ENCODE data around the gene TBX20.

The TBX20 gene

GRCh38 chr7:35253710-35254495, at the start of gene TBX20:
Gene TBX20, minus strand, starts transcription at chr7:35254100. Its CDS starts 480 bp downstream, at chr7:35253620.
- DNase-seq = no peak

GRCh38 chr7:35289376-35289775, 35.5 kb upstream of the TBX20 start:
- DNase-seq = no peak

- no peak for DNase-seq
These were observed 33.1 kb upstream of the TBX20 start for GRCh38 chr7:35286986-35287385.

GRCh38 chr7:35286422-35286821, 32.5 kb upstream of the TBX20 start:
- DNase-seq = no peak

GRCh38 chr7:35285799-35286198, 31.9 kb upstream of the TBX20 start:
- no peak for DNase-seq

GRCh38 chr7:35280902-35281301, 27.0 kb upstream of the TBX20 start:
- DNase-seq = no peak

GRCh38 chr7:35277359-35277758, 23.5 kb upstream of the TBX20 start:
- no peak for DNase-seq

GRCh38 chr7:35272246-35272645, 18.3 kb upstream of the TBX20 start:
- no peak for DNase-seq

- no peak for DNase-seq
These were observed 15.1 kb upstream of the TBX20 start for GRCh38 chr7:35268953-35269352.

GRCh38 chr7:35267411-35267810, 13.5 kb upstream of the TBX20 start:
- no peak for DNase-seq

GRCh38 chr7:35263396-35263795, 9.5 kb upstream of the TBX20 start:
- DNase-seq = peak; percentile 65

- no peak for DNase-seq
These were observed 7.8 kb upstream of the TBX20 start for GRCh38 chr7:35261476-35262285.

GRCh38 chr7:35261041-35261440, 7.1 kb upstream of the TBX20 start:
- DNase-seq = no peak

GRCh38 chr7:35260246-35260645, 6.3 kb upstream of the TBX20 start:
- DNase-seq = no peak

GRCh38 chr7:35259523-35259908, 5.6 kb upstream of the TBX20 start:
- no peak for DNase-seq

- DNase-seq = no peak
These were observed 5.1 kb upstream of the TBX20 start for GRCh38 chr7:35258868-35259522.

GRCh38 chr7:35258125-35258867, 4.4 kb upstream of the TBX20 start:
- no peak for DNase-seq

- no peak for DNase-seq
These were observed 3.6 kb upstream of the TBX20 start for GRCh38 chr7:35257251-35258124.

- no peak for DNase-seq
These were observed 2.6 kb upstream of the TBX20 start for GRCh38 chr7:35256256-35257175.

GRCh38 chr7:35255443-35256255, 1.7 kb upstream of the TBX20 start:
- DNase-seq = no peak

All from NCI-H1105 (cell line).